Measurements from ENCODE around the gene KLHL42. TPM values are rescaled to one million over a fixed set of nuclear protein-coding genes. Genes with fewer than 3 reads are reported as not detected.

The KLHL42 gene
- total and polyA plus RNA-seq, 2 of the 13 experiments (the other 11 are each of a cell fraction or from before 2014, with no cell fraction given), result 13.5 to 14.0 TPM

GRCh38 chr12:27780612-27781408 lies 777 bp downstream of the KLHL42 start:
- H3K27ac ChIP-seq (ENCODE audit: extremely low read length, insufficient read depth, low read length), result peak overlapping the region; percentile 86
- DNase-seq (ENCODE audit: low spot score) (peak; percentile 20), ATAC-seq (peak; percentile 75), FAIRE-seq (peak; percentile 43)
- no peaks in the 10 kb centered on the region for H3K9me3 ChIP-seq (ENCODE audit: low read length)
- peak overlapping the region; percentile 86 to 91 (median 89) for H3K4me3 ChIP-seq (replicated peaks in 1 of 3; ENCODE audit: insufficient read depth in 1 of 3, low read depth in 2 of 3, low read length in 3 of 3)
- peak overlapping the region; percentile 94 for H3K4me2 ChIP-seq (ENCODE audit: low read depth, low read length)
- no peaks in the 10 kb centered on the region for H3K27me3 ChIP-seq (ENCODE audit: control insufficient read depth in 1 of 2, insufficient read depth in 2 of 2, low read length in 2 of 2)
- no TSS peak for BruUV-seq (replicated peaks)
- in situ Hi-C loops (cut with HindIII; ENCODE audit: extremely low pct_ligation_motif_present, low pct_unique_long_range_greater_than_20kb) (no loop called here), intact Hi-C loops (cut with micrococcal nuclease; ENCODE audit: unreplicated experiment) (no loop called here)
- WGBS (ENCODE audit: low lambda C conversion rate), result 40% methylated on average over 4 of the region's 27 CpGs
- ChIA-PET CTCF (ENCODE audit: low intra/inter-chr PET ratio, low total read pairs) (no interaction called here), POLR2A (interaction anchor here (1.0 to 1.6 kb wide), 3 partner anchors 7 to 34 kb away, joined by 3 to 4 read pairs (median 3); no protein-coding TSS in a partner anchor)
- peaks cover 34% of the 10 kb centered on the region for H3K4me1 ChIP-seq (ENCODE audit: insufficient read depth, low read length)
- no peaks in the 10 kb centered on the region; a peak in 1 of 5 replicates for H3K36me3 ChIP-seq (replicated peaks in 1 of 2; ENCODE audit: control insufficient read depth in 1 of 2, insufficient read depth in 2 of 2, low read length in 2 of 2)
- H4K20me1 ChIP-seq (ENCODE audit: insufficient read depth, low read length), result no peaks in the 10 kb centered on the region
- H3K79me2 ChIP-seq (ENCODE audit: insufficient read depth, low read length), result peaks cover 27% of the 10 kb centered on the region
- no peak overlapping the region for H2AFZ ChIP-seq (ENCODE audit: low read length)
- peak overlapping the region; percentile 82 for H3K9ac ChIP-seq (ENCODE audit: insufficient read depth, low read depth, low read length)
- 0 out of 2 replicates have a peak, but pooled peaks have one; percentile 22 for TF ChIP-seq ZNF251 (CRISPR knock-in tag; IDR thresholded peaks at IDR 0.05)
- no peak for TF ChIP-seq SNAI1 (CRISPR knock-in tag; IDR thresholded peaks at IDR 0.05; ENCODE audit: borderline replicate concordance)
- TF ChIP-seq HBP1 (CRISPR knock-in tag; IDR thresholded peaks at IDR 0.05; ENCODE audit: low read depth), result peak; percentile 49
- peak; percentile 58; the same call in 1 of the 2 replicates for TF ChIP-seq ZFP91 (CRISPR knock-in tag; IDR thresholded peaks at IDR 0.05; ENCODE audit: borderline replicate concordance)
- peak; percentile 74 for TF ChIP-seq ZNF292 (CRISPR knock-in tag; IDR thresholded peaks at IDR 0.05; ENCODE audit: borderline replicate concordance, low read depth)
- peak; percentile 65 for TF ChIP-seq RBM39 (IDR thresholded peaks at IDR 0.05; ENCODE audit: low read depth, low read length, poor library complexity, severe bottlenecking)
- TF ChIP-seq, protein P1, sequence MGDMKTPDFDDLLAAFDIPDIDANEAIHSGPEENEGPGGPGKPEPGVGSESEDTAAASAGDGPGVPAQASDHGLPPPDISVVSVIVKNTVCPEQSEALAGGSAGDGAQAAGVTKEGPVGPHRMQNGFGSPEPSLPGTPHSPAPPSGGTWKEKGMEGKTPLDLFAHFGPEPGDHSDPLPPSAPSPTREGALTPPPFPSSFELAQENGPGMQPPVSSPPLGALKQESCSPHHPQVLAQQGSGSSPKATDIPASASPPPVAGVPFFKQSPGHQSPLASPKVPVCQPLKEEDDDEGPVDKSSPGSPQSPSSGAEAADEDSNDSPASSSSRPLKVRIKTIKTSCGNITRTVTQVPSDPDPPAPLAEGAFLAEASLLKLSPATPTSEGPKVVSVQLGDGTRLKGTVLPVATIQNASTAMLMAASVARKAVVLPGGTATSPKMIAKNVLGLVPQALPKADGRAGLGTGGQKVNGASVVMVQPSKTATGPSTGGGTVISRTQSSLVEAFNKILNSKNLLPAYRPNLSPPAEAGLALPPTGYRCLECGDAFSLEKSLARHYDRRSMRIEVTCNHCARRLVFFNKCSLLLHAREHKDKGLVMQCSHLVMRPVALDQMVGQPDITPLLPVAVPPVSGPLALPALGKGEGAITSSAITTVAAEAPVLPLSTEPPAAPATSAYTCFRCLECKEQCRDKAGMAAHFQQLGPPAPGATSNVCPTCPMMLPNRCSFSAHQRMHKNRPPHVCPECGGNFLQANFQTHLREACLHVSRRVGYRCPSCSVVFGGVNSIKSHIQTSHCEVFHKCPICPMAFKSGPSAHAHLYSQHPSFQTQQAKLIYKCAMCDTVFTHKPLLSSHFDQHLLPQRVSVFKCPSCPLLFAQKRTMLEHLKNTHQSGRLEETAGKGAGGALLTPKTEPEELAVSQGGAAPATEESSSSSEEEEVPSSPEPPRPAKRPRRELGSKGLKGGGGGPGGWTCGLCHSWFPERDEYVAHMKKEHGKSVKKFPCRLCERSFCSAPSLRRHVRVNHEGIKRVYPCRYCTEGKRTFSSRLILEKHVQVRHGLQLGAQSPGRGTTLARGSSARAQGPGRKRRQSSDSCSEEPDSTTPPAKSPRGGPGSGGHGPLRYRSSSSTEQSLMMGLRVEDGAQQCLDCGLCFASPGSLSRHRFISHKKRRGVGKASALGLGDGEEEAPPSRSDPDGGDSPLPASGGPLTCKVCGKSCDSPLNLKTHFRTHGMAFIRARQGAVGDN (CRISPR knock-in tag; IDR thresholded peaks at IDR 0.05), result peak; percentile 85
- TF ChIP-seq HDAC1 (CRISPR knock-in tag; IDR thresholded peaks at IDR 0.05), result peak; percentile 56; the same call in 1 of the 2 replicates
- TF ChIP-seq, protein P2, sequence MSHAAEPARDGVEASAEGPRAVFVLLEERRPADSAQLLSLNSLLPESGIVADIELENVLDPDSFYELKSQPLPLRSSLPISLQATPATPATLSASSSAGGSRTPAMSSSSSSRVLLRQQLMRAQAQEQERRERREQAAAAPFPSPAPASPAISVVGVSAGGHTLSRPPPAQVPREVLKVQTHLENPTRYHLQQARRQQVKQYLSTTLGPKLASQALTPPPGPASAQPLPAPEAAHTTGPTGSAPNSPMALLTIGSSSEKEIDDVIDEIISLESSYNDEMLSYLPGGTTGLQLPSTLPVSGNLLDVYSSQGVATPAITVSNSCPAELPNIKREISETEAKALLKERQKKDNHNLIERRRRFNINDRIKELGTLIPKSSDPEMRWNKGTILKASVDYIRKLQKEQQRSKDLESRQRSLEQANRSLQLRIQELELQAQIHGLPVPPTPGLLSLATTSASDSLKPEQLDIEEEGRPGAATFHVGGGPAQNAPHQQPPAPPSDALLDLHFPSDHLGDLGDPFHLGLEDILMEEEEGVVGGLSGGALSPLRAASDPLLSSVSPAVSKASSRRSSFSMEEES (CRISPR knock-in tag; IDR thresholded peaks at IDR 0.05), result no peak
- TF ChIP-seq, protein P3, sequence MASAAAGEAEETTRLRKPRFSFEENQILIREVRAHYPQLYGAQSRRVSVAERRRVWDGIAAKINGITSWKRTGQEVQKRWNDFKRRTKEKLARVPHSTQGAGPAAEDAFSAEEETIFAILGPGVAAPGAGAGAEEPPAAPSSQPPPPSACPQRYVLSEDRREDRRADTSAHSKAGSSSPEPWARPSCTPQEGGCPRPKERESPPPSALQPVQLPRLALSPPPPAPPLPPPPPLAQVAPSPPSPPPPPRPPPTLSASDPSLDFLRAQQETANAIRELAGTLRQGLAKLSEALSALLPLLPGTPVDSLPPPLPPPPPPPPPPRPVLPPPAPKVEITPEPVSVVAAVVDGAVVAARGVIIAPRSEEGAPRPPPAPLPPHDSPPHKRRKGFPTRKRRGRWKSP (CRISPR knock-in tag; IDR thresholded peaks at IDR 0.05), result peak; percentile 38; the same call in 1 of the 2 replicates
